ENCODE data around the gene GBP4.
"Not testable (repeated sequence)": the region's sequence is repeated elsewhere in the genome, so short reads cannot be mapped to it uniquely, and the experiment has no call there.

The GBP4 gene

GRCh38 chr1:89198491-89199072 lies at the start of gene GBP4:
Gene GBP4 (minus strand): TSS chr1:89198942. CDS start chr1:89198834, 108 bp downstream.
- no peak for DNase-seq

GRCh38 chr1:89243046-89243445 lies 44.3 kb upstream of the GBP4 start:
- DNase-seq = no peak

DNA sequence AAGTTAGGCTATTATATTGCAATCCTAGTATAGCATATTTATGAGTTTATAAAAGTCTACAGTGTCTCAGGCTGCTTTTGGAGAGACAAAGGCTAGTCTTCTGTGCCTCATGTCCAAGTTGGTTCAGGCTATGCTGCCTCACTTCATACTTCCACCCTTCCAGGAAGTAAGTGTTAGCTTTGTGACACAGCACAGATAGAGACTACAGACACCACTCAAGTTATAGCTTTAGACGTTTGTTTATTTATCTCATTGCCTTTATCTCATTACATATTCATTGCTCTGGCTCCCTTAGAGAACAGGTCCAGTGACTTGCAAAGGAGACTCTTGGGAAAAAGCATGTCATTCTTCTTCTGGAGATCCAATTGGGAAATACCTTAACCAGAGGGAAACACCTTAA lies 22.6 kb upstream of the GBP4 start:
- no peak for DNase-seq

DNA sequence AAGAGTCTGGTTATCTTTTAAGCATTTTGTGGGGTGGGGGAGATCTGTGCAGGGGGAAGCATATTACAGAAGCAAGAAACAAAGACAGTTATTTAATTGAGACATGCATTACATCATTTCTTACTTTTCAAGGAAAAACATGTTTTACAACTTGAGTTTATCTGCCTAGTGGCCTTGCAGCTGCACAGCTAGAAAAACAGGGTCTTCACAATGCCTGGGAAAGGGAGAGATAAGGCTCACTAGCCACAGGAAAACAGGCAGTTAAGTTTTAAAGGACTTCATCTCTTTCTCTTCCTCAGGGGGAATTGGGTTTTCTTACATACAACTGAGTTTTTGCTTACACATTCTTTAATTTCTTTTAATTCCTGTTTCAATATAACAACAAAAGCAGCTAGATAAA lies 21.1 kb upstream of the GBP4 start:
- DNase-seq = not testable (repeated sequence)

DNA sequence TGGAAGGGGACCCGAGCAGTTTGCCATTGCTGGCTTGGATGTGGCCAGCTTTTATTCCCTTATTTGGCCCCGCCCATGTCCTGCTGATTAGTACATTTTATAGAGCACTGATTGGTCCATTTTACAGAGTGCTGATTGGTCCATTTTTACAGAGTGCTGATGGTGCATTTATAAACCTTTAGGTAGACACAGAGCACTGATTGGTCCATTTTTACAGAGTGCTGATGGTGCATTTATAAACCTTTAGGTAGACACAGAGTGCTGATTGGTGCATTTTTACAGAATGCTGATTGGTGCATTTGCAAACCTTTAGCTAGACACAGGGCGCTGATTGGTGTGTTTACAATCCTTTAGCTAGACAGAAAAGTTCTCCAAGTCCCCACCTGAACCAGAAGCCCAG lies 20.2 kb upstream of the GBP4 start:
- DNase-seq = not testable (repeated sequence)

GRCh38 chr1:89213347-89213746 lies 14.6 kb upstream of the GBP4 start:
- no peak for DNase-seq

DNA sequence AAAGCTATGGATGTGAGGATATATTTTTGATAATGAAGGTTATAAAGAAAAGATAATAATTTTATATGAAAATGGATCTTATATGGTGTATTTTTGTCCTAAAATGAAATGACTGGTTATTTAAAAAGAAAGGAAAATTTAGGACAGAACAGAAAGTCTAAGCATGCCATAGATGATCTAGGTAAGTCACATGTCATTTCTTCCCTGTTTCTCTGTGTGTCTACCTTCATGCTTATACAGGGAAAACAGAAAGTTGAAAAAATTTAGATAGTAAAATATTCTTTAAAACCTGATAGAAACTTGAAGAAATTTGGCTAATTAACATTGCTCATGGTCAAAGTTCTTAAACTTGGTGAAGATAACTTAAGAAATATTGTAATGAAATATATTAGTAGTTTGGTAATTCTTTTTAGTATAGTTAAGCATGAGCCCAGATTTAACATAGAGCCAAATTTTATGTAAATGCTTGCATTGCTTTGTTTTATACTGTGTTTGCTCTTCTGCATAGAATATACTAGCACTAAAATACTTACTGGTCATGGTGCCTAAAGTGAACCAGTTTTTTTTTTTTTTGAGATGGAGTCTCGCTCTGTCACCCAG lies 12.4 kb upstream of the GBP4 start:
- DNase-seq = no peak

- no peak for DNase-seq
Observed at GRCh38 chr1:89206373-89206772, 7.6 kb upstream of the GBP4 start.

DNA sequence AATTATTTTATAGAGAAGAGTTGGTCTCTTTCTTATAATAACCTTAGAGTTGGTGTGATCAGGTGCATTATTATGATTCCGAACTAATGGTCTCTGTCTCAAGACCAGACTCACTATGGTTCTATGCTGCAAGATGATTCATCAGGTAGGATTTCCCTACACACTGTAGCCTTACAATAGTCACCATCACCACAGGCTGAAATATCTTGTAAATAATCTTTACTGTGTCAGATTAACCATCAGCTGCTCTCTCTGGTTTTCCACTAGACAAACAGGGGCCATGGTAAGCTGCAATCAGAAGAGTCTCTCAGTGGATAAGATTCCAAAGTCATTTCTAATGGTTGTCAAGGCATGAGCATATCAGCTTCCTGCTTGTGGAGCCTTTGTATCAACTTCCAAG lies 4.4 kb upstream of the GBP4 start:
- DNase-seq = no peak

DNA sequence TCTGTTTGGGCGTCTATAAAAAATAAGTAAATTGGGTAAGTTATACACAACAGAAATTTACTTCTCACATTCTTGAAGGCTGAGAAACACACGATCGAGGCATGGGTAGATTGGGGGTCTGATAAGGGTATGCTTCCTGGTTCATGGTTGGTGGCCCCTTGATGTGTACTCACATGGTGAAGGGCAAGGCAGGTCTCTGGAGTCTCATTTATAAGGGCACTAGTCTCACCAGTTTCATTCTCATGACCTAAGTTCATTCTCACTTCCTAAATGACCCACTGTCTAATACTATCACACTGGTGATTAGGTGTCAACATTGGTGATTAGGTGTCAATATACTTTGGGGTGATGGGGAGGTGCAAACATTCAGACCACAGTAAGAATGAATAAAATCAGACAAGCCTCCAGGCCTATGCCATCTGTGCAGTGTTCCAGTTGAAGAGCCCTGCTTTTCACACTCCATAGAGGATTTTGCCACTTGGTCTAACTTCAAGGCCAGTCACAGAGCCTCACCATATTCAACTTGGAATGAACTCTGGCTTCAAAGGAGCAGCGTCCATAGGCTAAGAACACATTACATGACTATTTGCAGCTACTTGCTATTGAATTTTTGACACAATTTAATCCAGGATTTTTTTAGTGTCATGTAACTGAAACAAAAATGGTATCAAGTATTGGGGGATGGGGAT lies 2.5 kb upstream of the GBP4 start:
- no peak for DNase-seq

DNA sequence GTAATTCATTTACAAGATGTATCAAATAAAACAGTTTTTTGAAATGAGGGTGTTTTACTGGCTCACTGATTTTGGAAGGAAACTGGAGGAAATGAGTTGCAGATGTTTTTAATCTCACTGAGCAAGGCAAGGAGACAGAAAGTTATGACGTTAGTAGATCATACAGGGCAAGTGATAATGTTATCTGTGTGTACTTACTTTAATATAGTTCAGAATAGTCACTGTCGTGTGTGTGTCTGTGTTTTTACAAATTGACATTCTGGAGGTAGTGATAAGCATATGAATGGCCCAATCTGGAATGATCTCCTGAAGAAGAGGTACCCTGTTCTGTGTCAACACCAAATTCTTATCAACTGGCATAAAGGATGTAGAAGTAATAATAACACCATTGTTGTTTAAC lies 1.9 kb upstream of the GBP4 start:
- no peak for DNase-seq

- DNase-seq = no peak
Observed at GRCh38 chr1:89199525-89200031, 836 bp upstream of the GBP4 start.

DNA sequence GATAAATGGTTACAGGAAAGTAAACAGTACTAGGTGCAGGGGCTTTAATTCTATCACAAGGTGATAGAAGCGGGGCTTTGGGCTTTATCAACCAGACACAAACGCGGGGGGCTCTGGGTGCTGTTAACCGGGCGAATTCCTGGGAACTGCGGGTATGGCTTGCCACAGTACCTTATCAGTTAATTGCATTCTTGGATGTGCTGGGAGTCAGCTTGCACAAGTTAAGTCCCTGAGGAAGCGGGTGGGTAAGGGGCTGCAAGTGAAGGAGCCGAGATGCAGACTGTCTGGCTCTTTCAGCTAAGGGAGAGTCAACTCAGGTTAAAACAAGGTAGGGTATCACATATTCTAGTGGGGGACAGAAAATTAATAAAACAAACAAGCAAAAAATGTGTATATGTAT lies 661 bp downstream of the GBP4 start:
- DNase-seq = no peak

DNA sequence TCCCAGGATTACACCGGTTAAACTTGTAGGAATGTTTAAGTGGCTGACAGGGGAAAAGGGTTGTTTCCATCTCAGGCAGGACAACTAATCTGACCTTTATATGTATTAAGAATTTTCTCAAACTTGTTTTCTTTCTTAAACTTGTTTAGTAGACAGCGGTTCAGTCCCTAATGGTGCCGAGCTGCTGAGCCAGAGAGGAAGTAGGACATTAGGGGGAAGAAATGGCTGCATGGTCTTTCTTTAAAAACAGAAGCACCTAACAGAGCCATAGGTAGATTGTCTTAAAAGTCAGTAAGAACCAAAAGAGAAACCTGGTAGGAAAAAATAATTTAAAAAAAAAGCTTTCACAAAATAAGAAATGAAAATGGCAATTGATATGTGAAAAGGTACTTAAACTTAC lies 3.3 kb downstream of the GBP4 start:
- DNase-seq = no peak

- DNase-seq = no peak
Observed at GRCh38 chr1:89191314-89191713, 7.4 kb downstream of the GBP4 start.

DNA sequence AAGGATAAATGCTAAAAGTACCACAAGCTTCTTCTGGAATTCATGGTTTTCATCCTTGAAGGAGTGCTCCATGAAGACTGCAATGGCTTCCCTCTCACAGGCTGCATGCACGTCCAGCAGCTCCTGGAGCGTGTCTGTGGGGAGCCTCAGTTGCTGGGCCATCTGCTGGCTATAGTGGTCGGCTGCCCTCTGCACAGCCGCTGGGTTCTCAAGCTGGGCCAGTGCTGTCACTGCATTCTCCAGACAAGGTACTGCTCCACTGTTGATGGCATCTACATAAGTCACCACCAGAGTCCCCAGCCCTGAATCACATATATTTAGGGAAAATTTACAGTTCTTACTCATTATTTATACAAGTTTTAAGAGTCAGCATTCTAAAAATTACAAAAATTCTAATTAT lies 8.7 kb downstream of the GBP4 start:
- no peak for DNase-seq

- no peak for DNase-seq
Observed at GRCh38 chr1:89179343-89179742, 19.4 kb downstream of the GBP4 start.

- no peak for DNase-seq
Observed at GRCh38 chr1:89176971-89177370, 21.8 kb downstream of the GBP4 start.

DNA sequence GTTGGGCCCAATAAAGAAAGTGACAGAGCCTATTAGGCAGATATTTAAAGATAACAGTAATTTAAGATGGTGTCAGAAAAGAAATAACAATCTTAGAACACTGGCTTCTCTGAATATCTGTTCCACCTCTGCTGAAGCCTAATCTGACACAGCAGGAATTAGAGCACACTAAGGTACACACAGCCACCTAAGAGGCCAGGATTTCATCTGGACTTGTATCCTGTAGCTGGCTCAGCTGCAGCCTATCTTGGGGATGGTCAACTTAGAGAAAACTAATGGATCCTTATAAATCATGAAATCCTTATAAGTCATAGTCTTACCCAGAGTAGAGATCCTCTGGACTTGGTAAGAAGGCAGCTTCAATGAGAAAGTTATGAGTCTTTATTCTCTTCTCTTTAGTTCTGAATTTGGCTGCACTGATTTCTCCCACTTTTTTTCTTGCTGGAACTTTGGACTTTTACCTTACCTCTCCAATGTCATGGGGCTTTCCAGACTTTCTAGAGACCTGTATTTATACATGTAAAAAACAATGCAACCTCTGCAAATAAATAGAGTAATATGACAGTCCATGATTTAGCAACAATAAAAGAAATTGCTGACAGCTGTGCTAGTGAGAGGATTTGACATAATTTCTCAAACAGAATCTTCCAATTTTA lies 23.0 kb downstream of the GBP4 start, which contains the start of gene GBP7:
Gene GBP7, minus strand, starts transcription at position 403 of the 656 bp plus-strand sequence. CDS start 4,068 bp downstream, outside the sequence.
- no peak for DNase-seq

DNA sequence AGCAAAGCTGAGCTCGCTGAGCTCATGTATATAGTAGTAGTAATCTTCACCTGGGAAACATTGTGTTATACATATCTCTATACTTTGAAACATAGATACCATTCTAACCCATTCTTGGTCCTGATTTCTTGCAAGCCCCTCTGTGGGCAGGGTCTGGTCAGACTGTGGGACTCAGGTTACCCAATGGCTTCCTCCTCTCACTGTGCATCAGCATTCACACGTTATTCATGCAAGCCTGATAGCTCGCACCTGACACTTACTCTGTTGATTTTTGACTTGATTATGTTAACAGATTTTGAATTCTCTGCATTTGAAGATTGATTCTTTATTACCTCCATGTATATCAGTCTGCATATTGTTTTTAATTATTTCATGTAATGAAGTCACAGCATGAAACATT lies 24.3 kb downstream of the GBP4 start:
- DNase-seq = no peak

DNA sequence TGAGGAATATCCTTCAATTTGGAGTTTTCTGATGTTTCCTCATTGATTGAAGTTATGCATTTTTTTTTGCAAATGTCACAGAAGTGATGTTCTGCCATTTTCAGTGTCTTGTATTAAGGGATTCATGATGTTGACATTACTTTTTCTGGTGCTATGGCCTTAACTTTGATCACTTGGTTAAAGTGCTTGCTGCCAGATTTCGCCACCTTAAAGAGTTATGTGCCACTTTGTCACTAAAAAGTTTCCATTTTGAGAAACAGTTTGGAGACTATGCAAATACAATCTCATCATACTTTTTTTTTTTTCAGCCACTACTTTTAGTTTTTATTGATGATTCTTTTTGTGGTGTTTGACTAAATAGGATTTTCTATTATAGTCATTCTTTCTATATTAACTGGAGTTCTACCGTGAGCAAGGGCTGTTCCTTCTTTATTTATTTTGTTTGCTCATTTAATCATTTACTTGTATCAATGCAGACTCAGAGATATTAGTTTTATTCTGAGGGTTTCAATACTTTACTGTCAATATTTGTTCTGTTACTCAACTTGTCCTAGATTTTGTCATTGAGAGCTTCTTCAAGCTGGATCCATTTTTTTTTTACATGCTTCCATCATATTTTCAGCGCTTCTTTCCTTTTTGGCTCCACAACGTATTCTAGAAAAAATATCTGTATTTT lies 26.1 kb downstream of the GBP4 start:
- no peak for DNase-seq

- no peak for DNase-seq
Observed at GRCh38 chr1:89171067-89171438, 27.7 kb downstream of the GBP4 start.

All from SW 1271 (cell line).